GM13976 (cell line): Measurements from ENCODE around the gene PAQR7.

Experiments used
- DNase-seq: peaks from one replicate; pipeline ENCODE4 v3.0.0; 2012; ENCODE audit warnings: low spot score
- in situ Hi-C: fragments of 300-500 bp; cut with MboI; formaldehyde crosslinking; loops from one replicate; pipeline ENCODE4 v1.12.0; 2022; ENCODE audit warnings: low sequenced_read_pairs, mixed read lengths, inconsistent platforms; ENCODE audit not compliant: unreplicated experiment
- TF ChIP-seq, protein P1 (sequence below): IDR thresholded peaks from 2 replicates; pipeline ENCODE4 v1.5.1; 2012; ENCODE audit warnings: borderline replicate concordance, mild to moderate bottlenecking; ENCODE audit not compliant: insufficient read depth; ENCODE audit errors: extremely low read depth, missing control alignments, control extremely low read depth

Gene PAQR7

DNA sequence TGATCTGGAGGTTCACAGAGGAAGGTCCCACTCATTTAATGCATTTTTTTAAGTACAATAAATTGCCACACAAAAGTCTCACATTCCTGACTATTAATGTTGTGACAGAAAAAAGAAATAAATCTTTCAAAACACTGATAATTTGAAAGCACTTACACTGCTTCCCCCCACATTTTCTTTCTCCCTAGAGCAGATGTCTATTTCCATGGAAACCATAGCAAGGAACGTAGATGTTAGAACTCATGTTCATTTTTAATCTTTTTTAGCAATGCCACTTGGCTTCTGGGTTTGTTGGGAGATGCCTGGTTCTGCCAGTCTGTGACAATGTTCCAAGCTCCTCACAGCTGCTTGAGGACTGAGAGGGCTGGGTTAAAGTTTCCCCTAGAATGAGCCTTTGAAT lies 32.7 kb upstream of the PAQR7 start:
- in situ Hi-C loops = no loop called here
- DNase-seq = no peak
- TF ChIP-seq, protein P1, sequence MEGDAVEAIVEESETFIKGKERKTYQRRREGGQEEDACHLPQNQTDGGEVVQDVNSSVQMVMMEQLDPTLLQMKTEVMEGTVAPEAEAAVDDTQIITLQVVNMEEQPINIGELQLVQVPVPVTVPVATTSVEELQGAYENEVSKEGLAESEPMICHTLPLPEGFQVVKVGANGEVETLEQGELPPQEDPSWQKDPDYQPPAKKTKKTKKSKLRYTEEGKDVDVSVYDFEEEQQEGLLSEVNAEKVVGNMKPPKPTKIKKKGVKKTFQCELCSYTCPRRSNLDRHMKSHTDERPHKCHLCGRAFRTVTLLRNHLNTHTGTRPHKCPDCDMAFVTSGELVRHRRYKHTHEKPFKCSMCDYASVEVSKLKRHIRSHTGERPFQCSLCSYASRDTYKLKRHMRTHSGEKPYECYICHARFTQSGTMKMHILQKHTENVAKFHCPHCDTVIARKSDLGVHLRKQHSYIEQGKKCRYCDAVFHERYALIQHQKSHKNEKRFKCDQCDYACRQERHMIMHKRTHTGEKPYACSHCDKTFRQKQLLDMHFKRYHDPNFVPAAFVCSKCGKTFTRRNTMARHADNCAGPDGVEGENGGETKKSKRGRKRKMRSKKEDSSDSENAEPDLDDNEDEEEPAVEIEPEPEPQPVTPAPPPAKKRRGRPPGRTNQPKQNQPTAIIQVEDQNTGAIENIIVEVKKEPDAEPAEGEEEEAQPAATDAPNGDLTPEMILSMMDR = no peak

DNA sequence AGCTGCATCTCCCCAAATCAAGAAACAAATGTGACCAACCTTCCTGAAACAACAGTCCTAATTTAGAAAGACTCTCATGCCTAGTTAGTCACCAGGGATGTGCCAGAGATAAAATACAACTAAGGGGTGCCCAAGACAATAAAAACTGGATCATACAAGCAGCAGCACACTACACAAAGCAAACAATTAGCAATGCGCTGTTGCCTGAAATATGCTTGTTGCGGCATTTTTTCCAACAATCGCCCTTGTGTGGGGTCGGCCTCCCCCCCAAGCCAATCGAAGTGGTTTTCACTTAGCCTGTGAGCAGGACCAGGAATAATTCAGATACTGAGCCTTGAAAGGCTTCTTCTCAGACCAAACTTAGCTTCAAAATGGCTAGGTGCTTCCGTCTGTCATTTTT lies 32.1 kb upstream of the PAQR7 start:
- in situ Hi-C loops = no loop called here

DNA sequence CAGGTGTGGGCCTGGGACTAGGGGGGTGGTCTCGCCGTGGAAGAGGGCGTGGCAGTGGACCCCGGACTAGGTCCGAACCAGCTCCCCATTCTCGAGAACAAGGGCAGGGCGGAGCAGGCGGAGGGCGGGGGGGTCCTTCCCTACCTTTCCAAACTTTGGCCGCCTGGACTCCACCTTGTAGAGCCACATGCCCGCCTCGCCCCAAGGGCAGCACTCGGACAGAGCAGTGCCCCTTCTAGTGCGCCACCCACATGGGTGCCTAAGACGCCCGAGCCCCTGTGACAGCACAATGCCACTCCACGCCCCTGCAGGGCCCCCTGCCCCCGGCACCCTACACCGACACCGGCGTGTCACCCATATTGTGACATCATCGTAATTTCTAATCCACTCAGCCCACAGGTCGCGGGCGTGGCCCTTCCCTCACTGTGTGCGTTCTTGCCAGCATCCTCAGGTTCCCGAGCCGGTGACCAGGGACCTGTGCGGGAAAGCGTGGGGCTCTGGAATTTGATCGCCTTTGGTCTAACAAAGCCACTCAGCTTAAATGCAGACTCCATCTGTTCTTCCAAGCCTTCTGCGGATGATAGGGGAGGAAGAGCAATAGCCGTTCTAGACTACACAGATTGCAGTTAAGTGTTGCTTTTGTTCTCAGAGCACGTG lies 31.3 kb upstream of the PAQR7 start:
- in situ Hi-C loops = no loop called here
- TF ChIP-seq, protein P1 = no peak
- DNase-seq = no peak

More for the DNA sequence above, 32.1 kb upstream of the PAQR7 start:
- TF ChIP-seq, protein P1 = no peak
- no peak for DNase-seq

DNA sequence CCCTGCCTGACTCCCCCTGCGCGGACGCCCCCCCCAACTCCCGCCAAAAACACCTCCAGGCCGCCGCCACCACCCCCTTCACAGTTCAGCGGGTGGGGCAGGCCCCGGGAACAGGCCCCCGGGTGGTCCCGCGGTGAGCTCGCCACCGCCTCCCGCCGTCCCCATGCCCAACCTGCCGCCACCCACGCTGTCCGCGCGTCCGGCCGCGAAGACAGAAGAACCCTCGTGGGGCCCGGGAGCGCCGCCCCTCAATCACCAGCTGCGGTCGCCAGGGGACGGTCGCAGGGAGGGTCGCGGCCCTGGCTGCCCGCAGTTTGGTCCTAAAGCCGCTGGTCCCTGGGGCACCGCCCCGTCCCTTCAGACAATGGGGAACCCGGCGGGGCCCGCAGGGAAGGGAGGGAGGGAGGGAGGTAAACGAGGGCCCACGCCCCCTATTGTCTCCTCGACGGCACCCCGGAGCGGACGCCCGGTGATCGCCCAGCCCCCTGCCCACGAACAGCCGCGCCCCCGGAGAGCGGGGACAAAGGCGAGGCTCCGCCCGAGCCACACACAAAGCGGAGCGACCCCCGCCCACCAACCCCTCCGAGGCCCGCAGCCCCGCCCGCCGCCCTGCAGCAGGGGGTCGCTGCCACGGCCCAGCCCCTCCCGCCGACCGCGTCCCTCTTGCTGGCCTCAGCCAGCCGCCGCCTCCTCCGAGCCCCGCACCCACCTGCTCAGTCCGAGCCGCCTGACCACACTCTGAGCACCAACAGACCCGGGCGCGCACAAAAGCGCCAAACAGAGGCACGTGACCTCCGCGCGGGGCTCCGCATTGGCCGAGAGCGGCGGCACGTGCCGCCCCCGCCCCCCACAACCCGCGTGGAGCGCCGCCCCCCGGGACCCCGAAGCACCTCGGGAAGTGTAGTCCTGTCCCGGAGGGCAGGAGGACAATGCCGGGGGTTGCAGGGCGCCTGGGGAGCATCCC lies 30.5 kb upstream of the PAQR7 start, which contains the start of gene STMN1:
TSS of gene STMN1 (minus strand) at position 740 of the 964 bp plus-strand sequence. CDS start 1,743 bp downstream, outside the sequence.
- in situ Hi-C loops = no loop called here
- peak; percentile 96 for DNase-seq
- TF ChIP-seq, protein P1 = no peak

DNA sequence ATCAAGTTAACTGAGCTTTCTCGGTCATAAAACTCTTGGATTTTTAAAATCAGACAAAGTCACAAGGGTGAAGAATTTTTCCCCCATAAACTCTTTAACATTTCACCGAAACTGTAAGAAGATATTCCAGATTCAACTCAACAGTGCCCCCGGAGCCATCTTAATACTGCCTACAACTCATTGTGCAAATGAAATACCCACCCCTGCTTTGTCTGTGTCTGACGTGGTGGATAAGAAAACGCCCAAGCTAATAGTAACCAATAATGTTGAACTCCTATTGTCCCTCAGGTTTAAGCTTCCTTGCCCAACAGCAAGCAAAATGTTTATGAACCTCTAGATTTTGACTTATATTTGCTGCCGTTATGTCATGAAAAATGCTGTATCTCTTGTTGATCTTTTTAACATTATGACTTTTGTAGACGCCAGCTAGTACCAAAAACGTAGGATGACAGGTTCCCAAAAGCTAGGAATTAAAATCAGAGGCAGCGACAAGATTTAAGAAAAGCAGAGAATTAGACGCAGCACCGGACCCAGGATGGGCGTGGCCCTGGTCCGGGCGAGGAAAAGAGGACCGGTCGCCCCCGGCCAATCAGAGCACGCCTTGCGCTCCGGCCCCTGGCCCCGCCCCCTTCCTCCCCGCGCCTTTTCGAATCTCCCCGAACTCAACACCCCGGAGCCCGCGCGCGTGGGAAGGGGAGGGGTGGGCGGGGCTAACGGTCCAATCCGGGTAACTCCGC lies 29.6 kb upstream of the PAQR7 start:
- peak; percentile 97 for DNase-seq
- in situ Hi-C loops = no loop called here
- TF ChIP-seq, protein P1 = no peak

DNA sequence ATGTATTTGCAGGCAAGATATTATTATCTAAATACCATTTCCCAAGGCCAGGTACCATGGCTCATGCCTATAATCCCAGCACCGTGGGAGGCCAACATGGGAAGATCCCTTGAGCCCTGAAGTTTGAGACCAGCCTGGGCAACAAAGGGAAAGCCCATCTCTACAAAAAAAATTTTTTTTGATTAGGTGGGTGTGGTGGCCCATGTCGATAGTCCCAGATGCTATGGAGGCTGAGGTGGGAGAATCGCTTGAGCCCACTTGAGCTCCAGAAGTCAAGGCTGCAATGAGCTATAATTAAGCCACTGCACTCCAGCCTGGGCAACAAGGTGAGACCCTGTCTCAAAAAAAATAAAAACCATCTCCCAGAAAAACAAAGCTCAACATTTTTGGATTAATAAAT lies 28.5 kb upstream of the PAQR7 start:
- no peak for DNase-seq
- in situ Hi-C loops = no loop called here
- TF ChIP-seq, protein P1 = no peak
